Measurements from ENCODE around the gene SNAPC4.

Gene SNAPC4

DNA sequence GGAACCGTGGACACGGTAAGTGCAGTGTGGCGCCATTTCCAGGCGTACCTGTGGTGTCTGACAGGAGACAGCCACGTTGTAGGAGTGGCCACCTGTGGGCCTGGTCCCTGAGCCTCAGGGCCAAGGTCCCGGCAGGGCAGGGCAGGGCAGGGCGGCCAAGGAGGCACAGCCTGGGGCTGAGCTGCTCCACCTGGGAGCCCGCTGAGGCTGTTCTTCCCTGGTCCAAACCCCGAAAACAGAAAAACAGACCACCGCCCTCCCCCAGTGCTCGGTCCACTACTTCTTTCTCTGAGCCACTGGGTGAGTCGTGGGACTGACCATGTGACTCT is 19.1 kb upstream of the SNAPC4 start:
- peaks cover 95 to 98% (median 97%) of the 10 kb centered on the region in 11 experiments for H3K36me3 ChIP-seq
- H3K9ac ChIP-seq, result no peak overlapping the region
- TF ChIP-seq Cebpa-rat (IDR thresholded peaks at IDR 0.05), result no peak
- H3K27me3 ChIP-seq, result no peaks in the 10 kb centered on the region
- H3K27ac ChIP-seq, result no peak overlapping the region
- peaks cover 5 to 95% (median 73%) of the 10 kb centered on the region in 11 experiments; a peak in 20 of 22 replicates for H4K20me1 ChIP-seq
- H3K9me3 ChIP-seq (replicated peaks in 1 of 11), result no peaks in the 10 kb centered on the region
- no peak overlapping the region for H3K4me2 ChIP-seq
- no peak overlapping the region for H3K4me3 ChIP-seq
- peaks cover 18 to 25% (median 22%) of the 10 kb centered on the region in 10 experiments for H3K4me1 ChIP-seq

DNA sequence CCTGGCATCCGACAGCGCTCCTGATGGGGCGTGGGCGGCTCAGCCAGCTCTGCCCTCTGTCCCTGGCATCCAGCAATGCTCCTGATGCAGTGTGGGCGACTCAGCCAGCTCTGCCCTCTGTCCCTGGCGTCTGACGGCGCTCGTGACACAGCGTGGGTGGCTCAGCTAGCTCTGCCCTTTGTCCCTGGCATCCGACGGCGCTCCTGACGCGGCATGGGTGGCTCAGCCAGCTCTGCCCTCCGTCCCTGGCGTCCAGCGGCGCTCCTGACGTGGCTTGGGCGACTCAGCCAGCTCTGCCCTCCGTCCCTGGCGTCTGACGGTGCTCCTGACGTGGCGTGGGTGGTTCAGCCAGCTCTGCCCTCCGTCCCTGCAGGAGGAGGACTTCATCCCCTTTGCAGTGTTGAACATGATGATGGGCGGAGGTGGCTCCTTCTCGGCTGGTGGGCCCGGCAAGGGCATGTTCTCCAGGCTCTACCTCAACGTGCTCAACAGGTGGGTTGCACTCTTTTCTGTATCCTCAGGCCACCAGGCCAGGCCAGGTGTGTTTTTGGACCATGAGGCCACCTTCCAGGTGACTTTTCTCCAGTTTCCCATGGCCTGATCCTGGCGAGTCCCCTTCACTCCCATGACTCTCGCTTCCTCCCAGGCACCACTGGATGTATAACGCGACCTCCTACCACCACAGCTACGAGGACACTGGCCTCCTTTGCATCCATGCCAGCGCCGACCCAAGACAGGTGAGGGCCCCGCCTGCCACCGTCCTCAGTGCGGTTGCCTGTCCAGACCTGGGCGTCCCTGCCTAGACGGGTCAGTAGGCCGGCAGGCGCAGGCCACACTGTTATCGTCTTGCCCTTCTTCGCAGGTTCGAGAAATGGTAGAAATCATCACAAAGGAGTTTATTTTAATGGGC is 18.5 kb upstream of the SNAPC4 start:
- H4K20me1 ChIP-seq, result peaks cover 8 to 95% (median 73%) of the 10 kb centered on the region in 11 experiments; a peak in 21 of 22 replicates
- peaks cover 96 to 98% (median 97%) of the 10 kb centered on the region in 11 experiments for H3K36me3 ChIP-seq
- no peak for TF ChIP-seq Cebpa-rat (IDR thresholded peaks at IDR 0.05)
- no peak overlapping the region for H3K4me2 ChIP-seq
- no peak overlapping the region for H3K27ac ChIP-seq
- peaks cover 18 to 25% (median 22%) of the 10 kb centered on the region in 10 experiments for H3K4me1 ChIP-seq
- H3K9ac ChIP-seq, result no peak overlapping the region
- H3K4me3 ChIP-seq, result no peak overlapping the region
- H3K9me3 ChIP-seq (replicated peaks in 1 of 11), result no peaks in the 10 kb centered on the region
- no peaks in the 10 kb centered on the region for H3K27me3 ChIP-seq

DNA sequence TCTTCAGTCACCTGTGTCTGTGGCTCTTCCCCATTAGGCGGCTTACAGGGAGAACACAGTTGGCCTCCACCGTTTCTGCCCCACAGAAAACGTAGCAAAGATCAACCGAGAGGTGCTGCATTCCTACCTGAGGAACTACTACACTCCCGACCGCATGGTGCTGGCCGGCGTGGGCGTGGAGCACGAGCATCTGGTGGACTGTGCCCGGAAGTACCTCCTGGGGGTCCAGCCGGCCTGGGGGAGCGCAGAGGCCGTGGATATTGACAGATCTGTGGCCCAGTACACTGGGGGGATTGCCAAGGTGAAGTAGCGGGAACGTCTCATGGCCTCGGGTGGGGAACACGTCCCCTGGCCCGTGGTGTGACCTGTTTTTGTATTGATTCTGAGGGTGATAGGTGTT is 16.9 kb upstream of the SNAPC4 start:
- Histone ChIP-seq H3K4me1 (peaks cover 23 to 35% (median 28%) of the 10 kb centered on the region in 10 experiments), H3K4me2 (no peak overlapping the region), H3K9me3 (replicated peaks in 1 of 11) (no peaks in the 10 kb centered on the region), H3K27ac (no peak overlapping the region), H4K20me1 (peaks cover 16 to 91% (median 72%) of the 10 kb centered on the region in 11 experiments; a peak in 21 of 22 replicates), H3K9ac (no peak overlapping the region), H3K36me3 (peaks cover 91 to 97% (median 96%) of the 10 kb centered on the region in 11 experiments), H3K4me3 (no peak overlapping the region), H3K27me3 (no peaks in the 10 kb centered on the region)
- no peak for TF ChIP-seq Cebpa-rat (IDR thresholded peaks at IDR 0.05)

DNA sequence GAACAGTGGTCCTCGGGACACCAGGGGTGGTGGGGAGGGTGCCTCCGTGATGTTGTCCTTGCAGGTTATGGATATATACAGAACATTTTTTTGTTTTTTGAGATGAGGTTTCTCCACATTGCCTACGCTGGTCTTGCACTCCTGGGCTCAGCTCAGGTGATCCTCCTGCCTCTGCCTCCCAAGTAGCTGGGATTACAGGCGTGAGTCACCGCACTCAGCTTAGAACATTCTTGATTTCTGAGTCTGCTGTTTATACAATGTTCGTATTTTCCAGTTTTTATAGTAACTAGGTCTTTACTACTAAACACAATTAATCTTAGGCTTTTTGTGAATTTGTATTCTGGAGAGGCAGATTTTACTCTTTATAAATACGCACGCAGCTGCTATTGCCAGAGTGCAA is 16.5 kb upstream of the SNAPC4 start:
- Histone ChIP-seq H3K36me3 (peaks cover 87 to 96% (median 95%) of the 10 kb centered on the region in 11 experiments), H3K4me2 (no peak overlapping the region), H4K20me1 (peaks cover 21 to 91% (median 72%) of the 10 kb centered on the region in 11 experiments; a peak in 21 of 22 replicates), H3K27me3 (no peaks in the 10 kb centered on the region), H3K4me1 (peaks cover 23 to 35% (median 28%) of the 10 kb centered on the region in 10 experiments), H3K4me3 (no peak overlapping the region), H3K9me3 (replicated peaks in 1 of 11) (no peaks in the 10 kb centered on the region), H3K27ac (no peak overlapping the region), H3K9ac (no peak overlapping the region)
- no peak for TF ChIP-seq Cebpa-rat (IDR thresholded peaks at IDR 0.05)

DNA sequence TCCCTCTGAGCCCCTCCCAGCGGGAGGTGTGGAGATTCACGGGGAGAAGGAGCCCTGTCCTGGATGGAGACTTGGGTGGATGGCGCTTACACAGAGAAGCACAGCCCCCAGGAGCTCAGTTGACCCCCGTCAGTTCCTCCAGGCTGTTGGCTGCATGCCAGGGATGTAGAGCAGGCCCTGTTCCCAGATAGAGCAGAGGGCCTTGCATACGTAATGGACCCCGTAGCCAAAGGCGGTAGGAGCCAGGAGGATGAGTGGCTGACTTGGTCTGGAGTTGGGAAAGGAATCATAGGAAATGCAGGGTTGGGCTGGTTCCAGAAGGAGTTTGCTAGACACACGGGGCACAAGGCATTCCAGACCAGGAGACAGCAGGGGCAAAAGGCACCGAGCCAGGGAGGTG is 13.0 kb upstream of the SNAPC4 start:
- Histone ChIP-seq H3K4me3 (no peak overlapping the region), H3K4me2 (no peak overlapping the region; a peak in 1 of 22 replicates), H3K36me3 (peaks cover 56 to 66% (median 64%) of the 10 kb centered on the region in 11 experiments), H4K20me1 (peaks cover 26 to 76% (median 59%) of the 10 kb centered on the region in 11 experiments; a peak in 21 of 22 replicates), H3K4me1 (peaks cover 33 to 38% (median 36%) of the 10 kb centered on the region in 10 experiments), H3K9ac (peak overlapping the region in 8 of 11 experiments; percentile 12 to 42 (median 28); a peak in 8 of 22 replicates), H3K27me3 (no peaks in the 10 kb centered on the region), H3K27ac (no peak overlapping the region), H3K9me3 (replicated peaks in 1 of 11) (no peaks in the 10 kb centered on the region)
- TF ChIP-seq Cebpa-rat (IDR thresholded peaks at IDR 0.05), result no peak

DNA sequence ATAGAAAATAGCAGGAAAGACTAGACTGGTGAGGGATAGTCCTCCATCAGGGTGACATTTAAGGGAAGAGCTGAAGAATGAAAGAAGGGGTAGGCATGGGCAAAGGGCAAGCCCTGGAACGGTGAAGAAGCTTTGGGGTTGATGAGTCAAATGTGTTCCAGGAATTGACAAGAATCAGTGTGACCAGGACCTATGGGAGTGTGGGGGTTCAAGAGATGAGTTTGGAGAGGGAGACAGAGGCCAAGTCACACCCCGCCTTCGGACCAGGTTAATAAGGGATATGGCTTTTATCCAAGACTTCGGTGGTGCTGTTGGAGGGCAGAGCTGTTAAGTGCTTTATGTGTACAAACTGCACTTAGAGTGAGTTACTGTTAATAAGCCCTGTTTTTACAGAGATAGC is 11.4 kb upstream of the SNAPC4 start:
- peak overlapping the region; percentile 78 to 100 (median 94) for H3K4me3 ChIP-seq
- no peak for TF ChIP-seq Cebpa-rat (IDR thresholded peaks at IDR 0.05)
- no peaks in the 10 kb centered on the region for H3K27me3 ChIP-seq
- H3K4me1 ChIP-seq, result peaks cover 33 to 48% (median 42%) of the 10 kb centered on the region in 10 experiments
- H3K4me2 ChIP-seq, result peak overlapping the region; percentile 91 to 99 (median 97)
- peak overlapping the region; percentile 85 to 99 (median 94) for H3K9ac ChIP-seq
- peaks cover 56 to 66% (median 64%) of the 10 kb centered on the region in 11 experiments for H3K36me3 ChIP-seq
- H3K9me3 ChIP-seq (replicated peaks in 1 of 11), result no peaks in the 10 kb centered on the region
- H4K20me1 ChIP-seq, result peaks cover 26 to 70% (median 56%) of the 10 kb centered on the region in 11 experiments; a peak in 21 of 22 replicates
- peak overlapping the region; percentile 89 to 99 (median 94); a peak in 21 of 22 replicates for H3K27ac ChIP-seq

DNA sequence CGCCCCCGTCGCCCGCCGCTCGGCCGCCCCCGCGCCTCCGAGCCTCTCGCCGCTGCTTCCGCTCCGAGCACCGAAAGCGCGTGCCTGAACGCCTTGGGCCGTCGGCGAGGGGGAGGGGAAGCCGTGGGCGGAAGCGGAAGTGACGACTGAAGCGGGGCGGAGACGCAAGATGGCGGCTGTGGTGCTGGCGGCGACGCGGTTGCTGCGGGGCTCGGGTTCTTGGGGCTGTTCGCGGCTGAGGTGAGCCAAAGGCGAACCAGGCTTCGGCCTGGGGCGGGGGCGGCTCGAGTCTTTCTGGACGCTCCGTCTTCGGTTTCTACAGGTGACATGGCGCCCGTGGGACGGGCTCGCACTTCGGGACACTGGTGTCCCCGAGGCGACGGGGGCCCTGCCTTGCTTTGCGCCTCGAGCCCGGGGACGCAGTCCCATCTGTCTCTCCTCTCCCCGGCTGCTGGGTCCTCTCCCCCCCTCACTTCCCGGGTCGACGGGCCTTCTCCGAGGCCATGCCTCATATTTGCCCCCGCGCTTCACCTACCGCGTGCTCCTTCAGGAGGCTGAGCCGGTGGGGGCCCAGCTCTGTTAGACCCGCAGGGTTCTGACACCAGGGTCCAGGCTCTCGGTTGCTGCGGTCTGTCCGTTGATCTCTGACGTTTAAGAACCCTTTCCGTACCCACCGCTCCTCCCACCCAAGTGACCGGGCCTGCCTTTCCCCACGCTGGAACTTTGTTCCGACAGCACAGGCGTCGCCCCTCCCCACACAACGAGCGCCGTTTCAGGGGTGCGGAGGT is 10.7 kb upstream of the SNAPC4 start, which contains the start of the genes ENTR1 and PMPCA:
Gene ENTR1, minus strand, starts transcription at position 115 of the 788 bp plus-strand sequence. CDS start 217 bp downstream, outside the sequence.
Gene PMPCA, plus strand, starts transcription at position 159 of the 788 bp plus-strand sequence. Its CDS starts 11 bp downstream, at position 170.
- peaks cover 56 to 66% (median 64%) of the 10 kb centered on the region in 11 experiments for H3K36me3 ChIP-seq
- no peaks in the 10 kb centered on the region for H3K27me3 ChIP-seq
- peak within 1 kb of the TSS; percentile 85 to 99 (median 94) for H3K9ac ChIP-seq
- H3K9me3 ChIP-seq (replicated peaks in 1 of 11), result no peaks in the 10 kb centered on the region
- TF ChIP-seq Cebpa-rat (IDR thresholded peaks at IDR 0.05), result no peak
- peaks cover 38 to 55% (median 47%) of the 10 kb centered on the region in 10 experiments for H3K4me1 ChIP-seq
- H3K27ac ChIP-seq, result peak within 1 kb of the TSS; percentile 89 to 99 (median 94)
- H4K20me1 ChIP-seq, result peaks cover 26 to 67% (median 51%) of the 10 kb centered on the region in 11 experiments; a peak in 21 of 22 replicates
- peak within 1 kb of the TSS; percentile 78 to 100 (median 94) for H3K4me3 ChIP-seq
- peak within 1 kb of the TSS; percentile 91 to 100 (median 98) for H3K4me2 ChIP-seq

DNA sequence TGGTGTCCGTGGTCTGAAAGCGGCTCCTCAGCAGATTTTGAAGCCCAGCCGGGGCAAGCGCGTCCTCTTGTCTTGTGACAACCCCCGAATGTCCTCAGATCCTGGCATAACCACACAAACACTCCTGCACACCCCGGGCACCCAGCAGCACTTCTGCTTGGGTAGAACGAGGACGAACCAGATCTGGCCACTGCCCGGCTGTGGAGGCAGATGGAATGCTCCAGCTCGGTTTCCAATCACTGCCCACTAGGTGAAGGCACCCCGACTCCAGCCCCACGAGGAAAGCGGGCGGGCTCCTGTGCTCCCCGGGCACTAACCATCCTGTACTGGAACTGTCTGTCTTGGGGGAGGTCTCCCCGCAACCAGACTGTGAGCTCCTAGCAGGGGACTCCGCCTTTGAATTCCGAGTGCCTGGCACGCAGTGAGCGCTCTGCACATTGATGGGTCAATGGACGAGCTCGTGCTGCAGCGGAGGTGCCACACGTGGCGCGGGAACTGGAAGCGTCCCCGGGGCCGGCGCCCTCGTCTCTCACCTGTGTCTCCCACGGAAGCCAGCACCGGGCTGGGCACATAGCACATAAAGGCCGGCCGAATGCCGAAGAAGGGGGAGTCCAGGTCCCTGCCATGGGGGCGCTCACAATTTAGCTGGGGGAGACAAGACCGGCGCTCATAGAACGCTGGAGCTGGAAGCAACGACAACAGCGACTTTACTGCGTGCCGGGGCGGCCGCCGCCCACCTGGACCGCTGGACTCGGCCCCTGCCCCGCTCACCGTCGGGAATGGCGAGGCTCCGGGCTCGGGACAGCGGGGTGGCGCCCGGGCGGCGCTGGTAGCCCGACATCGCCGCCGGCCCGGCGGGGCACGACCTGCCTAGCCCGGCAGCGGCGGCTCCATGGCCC is 9.8 kb upstream of the SNAPC4 start:
- Histone ChIP-seq H3K4me2 (peak overlapping the region; percentile 82 to 100 (median 98)), H3K4me1 (peaks cover 47 to 64% (median 56%) of the 10 kb centered on the region in 10 experiments), H4K20me1 (peaks cover 30 to 67% (median 52%) of the 10 kb centered on the region in 11 experiments; a peak in 21 of 22 replicates), H3K36me3 (peaks cover 56 to 66% (median 64%) of the 10 kb centered on the region in 11 experiments), H3K9ac (peak overlapping the region; percentile 85 to 99 (median 94)), H3K27ac (peak overlapping the region; percentile 89 to 99 (median 94)), H3K27me3 (no peaks in the 10 kb centered on the region), H3K9me3 (replicated peaks in 1 of 11) (no peaks in the 10 kb centered on the region), H3K4me3 (peak overlapping the region; percentile 78 to 100 (median 94))
- no peak for TF ChIP-seq Cebpa-rat (IDR thresholded peaks at IDR 0.05)
